Gastroesophageal sphincter (tissue), 3 donors: ENCODE measurements around the gene NELFB.

Experiments
- POLR2A ChIP-seq, 2 donors: fragments of 450-650 bp; IDR thresholded peaks; one replicate each; pipeline ENCODE4 v1.6.1; 2017; ENCODE audit warnings: antibody characterized with exemption in 2 of 2, mild to moderate bottlenecking in 2 of 2, moderate library complexity in 1 of 2
- TF ChIP-seq, protein P1 (sequence below), 4 experiments: fragments of 200-600 bp in 2 of 4; fragments of 450-650 bp in 2 of 4; sonication (generic) in 1 of 4; IDR thresholded peaks; one replicate each; pipeline ENCODE4 v1.5.1; 2017 to 2019; ENCODE audit warnings: antibody characterized with exemption in 4 of 4, mild to moderate bottlenecking in 2 of 4, moderate library complexity in 2 of 4

GRCh38 chr9:137294091-137294680 is 39.1 kb downstream of the NELFB start:
- TF ChIP-seq, protein P1, sequence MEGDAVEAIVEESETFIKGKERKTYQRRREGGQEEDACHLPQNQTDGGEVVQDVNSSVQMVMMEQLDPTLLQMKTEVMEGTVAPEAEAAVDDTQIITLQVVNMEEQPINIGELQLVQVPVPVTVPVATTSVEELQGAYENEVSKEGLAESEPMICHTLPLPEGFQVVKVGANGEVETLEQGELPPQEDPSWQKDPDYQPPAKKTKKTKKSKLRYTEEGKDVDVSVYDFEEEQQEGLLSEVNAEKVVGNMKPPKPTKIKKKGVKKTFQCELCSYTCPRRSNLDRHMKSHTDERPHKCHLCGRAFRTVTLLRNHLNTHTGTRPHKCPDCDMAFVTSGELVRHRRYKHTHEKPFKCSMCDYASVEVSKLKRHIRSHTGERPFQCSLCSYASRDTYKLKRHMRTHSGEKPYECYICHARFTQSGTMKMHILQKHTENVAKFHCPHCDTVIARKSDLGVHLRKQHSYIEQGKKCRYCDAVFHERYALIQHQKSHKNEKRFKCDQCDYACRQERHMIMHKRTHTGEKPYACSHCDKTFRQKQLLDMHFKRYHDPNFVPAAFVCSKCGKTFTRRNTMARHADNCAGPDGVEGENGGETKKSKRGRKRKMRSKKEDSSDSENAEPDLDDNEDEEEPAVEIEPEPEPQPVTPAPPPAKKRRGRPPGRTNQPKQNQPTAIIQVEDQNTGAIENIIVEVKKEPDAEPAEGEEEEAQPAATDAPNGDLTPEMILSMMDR (IDR thresholded peaks at IDR 0.05): no peak
- no peak for TF ChIP-seq POLR2A (IDR thresholded peaks at IDR 0.05)
